ENCODE data around the gene WFS1.

WFS1 gene

DNA sequence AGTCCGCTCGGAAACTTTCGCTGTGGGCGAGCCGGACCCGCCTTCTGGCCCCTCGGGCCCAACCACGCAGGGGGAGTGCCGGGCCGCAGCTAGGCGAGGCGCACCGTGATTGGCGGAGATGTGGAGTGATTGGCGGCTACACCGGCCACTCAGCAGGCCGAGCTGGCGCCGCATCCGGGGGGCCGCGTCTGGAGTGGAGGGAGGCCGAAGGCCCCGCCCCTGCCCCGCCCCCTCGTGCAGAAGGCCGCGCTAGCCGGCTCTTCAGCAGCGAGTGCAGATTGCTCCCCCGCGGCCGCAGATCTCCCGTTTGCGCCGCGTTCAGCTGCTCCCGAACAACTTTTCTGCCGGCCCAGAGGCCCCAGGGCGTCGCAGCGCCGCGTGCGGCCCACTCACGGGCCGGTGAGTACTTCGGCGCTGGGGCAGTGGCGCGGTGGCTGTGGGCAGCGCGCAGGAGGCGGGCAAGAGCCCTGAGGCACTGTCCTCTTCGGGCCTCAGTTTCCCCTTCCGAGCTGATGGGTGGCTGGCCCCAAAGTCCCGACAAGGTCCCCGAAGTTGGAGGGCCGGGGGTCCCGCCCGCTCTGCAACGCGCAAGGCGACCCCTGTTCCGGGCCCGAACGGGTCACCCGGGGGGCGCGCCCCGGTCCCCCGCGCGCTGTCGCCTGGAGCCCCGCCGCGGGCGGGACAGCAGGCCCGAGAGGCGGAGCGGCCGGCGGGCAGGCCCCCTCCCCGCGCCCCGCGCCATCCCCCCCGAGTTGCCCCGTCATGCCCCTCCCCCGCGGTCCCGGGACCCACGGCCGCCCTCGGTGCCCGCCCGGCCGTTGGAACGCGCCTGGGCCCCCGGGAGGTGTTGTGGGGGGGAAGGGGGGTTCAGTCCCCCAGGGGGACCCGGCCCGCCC is at the start of gene WFS1:
Gene WFS1, plus strand, starts transcription at position 235 of the 896 bp plus-strand sequence. CDS start 7,606 bp downstream, outside the sequence.
- DNase-seq (ENCODE audit: low spot score), result peak; percentile 100

DNA sequence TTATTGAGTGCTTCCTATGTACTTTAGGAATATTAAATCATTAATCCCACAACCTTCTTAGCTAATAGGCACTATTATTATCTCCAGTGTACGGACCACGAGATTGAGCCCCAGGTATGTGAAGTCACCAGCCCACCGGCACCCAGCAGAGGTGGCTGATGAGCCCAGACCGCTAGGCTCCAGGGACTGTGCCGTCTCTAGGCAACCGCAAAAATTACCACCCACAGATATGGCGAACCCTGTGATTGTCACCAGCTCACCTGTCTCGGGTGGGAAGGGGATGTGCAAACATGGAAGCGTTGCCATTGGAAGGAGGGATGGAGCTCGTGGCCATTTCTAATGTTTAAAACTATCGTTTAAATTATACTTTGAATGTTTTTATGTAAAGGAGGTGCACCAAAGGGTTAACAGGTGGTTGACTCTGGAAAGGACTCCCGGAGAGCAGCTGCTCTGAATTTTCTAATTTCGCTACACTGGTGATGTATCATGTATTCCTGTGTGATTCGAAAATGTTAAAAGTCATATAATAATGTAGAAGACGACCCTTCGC is 48.3 kb upstream of the WFS1 start:
- no peak for DNase-seq (ENCODE audit: low spot score)

DNA sequence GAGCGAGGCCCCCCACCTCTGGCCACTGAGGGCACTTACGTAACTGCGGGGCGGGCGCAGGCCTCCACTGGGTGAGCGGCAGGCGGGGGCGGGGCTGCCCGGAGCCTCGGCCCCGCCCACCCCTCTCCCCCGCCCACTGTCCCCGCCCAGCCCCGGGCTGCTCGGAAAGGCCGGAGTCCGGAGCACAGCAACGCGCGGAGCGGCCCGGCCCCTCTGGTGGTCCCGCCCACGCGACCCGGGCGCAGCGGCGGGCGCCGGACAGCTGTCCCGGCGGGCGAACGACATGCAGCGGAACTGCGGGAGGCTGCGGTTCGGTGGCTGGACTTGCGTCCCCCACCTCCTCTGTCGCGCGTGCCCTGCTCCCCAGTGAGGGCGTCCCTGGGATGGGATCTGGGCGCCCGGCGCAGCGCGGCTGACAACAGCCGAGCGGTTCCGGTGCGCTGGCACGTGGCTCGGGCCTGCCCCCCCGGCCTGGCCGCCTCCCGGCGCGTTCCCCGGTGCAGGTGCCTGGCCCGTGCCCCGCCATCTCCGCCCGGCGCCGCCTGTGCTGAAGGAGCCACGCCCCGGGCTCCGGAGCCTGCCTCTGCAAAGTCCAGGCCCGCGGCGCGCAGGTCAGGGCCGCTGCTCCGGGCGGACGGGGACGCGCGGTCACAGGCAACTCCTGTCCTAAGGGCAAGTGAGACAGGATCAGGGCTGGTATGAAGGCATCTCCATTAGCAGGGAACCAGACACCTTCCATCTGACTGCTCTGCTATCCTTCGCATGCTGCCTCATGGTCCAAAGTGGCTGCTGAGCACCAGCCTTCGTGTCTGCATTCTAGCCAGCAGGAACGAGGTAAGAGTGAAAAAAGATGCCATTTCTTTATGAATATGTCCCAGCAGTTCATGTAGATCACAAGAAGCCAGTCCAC is 47.5 kb upstream of the WFS1 start:
- no peak for DNase-seq (ENCODE audit: low spot score)

- DNase-seq (ENCODE audit: low spot score), result no peak
These were observed 46.8 kb upstream of the WFS1 start for GRCh38 chr4:6222761-6223292.

GRCh38 chr4:6224735-6225134 is 44.9 kb upstream of the WFS1 start:
- no peak for DNase-seq (ENCODE audit: low spot score)

DNA sequence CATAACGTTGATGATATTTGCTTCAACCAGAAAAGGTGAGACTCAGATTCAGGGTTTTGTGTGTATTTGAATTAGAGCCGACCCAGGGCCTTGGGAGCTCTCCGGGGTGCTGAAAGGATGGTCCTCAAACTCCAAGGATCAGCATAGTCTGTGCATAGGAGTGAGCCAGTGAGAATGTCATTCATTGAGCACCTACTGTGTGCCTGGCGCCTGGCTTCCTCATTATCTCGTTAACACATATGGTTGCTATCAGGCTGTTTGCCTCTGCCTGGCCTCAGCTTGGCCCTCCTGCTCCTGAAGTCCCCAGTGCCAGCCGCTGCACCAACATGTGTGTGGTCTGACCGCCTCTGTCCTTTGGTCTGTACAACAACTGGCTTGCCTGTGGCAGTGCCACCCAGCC is 44.2 kb upstream of the WFS1 start:
- DNase-seq (ENCODE audit: low spot score), result peak; percentile 56

DNA sequence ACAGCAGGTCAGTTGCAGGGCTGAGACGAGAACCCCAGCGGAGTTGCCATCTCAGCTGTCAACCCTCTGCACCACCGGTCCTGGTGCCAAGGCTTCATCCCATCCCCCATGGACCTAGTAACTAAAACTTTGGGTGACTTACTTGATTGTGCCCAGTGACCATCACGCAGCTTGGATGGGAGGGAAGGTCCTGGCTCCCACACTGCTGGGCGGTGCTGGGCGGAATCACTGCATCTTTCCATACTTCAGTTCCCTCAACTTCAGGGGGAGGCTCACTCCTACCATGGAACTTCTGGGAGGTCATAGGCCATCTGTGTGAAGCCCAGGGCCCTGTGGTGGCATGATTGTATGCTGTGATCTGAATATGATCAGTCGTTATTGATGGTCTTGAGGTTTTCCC is 43.1 kb upstream of the WFS1 start:
- no peak for DNase-seq (ENCODE audit: low spot score)

DNA sequence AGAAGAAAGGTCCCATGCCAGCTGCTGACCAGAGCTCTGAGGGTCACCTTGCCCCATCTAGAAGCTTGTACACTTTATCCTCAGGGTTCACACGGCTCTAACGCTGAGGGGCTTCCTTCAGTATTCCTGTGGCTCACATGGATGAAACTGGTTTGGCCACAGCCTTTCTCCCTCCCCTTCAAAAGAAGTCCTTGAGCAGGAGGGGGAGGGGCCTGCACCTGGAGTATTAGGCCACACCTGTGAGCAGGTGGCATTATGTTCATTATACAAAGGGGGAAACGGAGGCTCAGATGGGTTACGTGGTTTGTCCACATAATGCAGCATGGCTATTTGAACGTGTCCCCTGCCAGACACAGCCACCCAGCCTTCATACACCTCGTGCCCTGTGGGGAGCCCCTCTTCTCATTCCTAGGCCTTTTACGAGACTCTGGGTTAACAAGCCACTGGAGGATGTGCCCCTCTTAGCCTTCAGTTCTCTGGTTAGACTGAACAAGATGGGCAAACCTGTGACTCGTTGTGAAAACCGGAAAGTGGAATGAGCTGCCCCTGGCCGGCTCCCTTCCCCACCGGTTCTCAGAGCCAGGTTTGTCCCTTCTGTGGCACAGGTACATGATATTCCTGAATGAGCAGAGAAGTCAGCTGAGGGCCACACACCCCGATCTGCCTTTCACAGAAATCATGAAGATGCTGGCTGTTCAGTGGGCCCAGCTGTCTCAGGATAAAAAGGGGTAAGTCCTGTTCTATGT is 42.1 kb upstream of the WFS1 start:
- no peak for DNase-seq (ENCODE audit: low spot score)

DNA sequence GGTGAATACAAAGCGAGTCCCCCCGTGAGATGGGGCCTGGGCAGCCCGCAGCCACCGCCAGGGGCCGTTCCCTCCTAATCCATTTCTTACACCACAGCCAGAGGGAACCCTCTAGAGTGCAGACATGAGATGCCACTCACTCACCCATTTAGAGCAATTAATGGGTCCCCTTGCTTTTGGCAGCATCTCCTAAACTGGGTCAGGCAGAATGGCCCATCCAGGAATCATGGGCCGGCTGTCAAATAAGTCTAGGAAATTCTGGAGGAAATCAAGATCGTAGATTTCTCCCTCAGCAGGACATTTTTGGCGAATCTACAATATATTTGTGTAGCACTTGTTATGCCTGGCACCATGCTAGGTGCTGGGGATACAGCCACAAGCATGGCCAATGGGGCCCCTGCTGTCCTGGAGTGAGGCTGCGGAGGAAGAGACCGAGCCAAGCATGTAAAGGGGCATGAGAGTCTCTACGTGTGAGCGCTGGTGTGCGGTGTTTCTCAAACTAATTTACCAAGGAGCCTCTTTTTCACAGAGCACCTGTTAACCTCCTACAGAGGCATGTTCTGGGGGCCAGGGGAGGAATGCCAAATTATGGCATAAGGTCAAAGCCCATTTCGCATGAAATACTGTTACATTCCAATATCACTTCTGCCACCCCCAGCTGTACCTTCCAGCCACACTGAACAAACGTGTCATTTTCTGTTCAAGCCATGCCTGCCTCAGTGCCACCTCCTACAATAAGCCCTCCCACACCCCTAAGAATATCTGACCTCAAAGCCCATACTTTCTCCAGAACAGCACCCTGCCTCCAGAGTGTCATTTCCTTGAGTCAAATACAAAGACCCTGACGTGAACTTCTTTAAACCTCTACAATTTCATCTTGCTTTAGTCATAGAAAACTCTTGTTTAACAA is 41.2 kb upstream of the WFS1 start:
- DNase-seq (ENCODE audit: low spot score), result no peak

- no peak for DNase-seq (ENCODE audit: low spot score)
These were observed 40.6 kb upstream of the WFS1 start for GRCh38 chr4:6229095-6229494.

DNA sequence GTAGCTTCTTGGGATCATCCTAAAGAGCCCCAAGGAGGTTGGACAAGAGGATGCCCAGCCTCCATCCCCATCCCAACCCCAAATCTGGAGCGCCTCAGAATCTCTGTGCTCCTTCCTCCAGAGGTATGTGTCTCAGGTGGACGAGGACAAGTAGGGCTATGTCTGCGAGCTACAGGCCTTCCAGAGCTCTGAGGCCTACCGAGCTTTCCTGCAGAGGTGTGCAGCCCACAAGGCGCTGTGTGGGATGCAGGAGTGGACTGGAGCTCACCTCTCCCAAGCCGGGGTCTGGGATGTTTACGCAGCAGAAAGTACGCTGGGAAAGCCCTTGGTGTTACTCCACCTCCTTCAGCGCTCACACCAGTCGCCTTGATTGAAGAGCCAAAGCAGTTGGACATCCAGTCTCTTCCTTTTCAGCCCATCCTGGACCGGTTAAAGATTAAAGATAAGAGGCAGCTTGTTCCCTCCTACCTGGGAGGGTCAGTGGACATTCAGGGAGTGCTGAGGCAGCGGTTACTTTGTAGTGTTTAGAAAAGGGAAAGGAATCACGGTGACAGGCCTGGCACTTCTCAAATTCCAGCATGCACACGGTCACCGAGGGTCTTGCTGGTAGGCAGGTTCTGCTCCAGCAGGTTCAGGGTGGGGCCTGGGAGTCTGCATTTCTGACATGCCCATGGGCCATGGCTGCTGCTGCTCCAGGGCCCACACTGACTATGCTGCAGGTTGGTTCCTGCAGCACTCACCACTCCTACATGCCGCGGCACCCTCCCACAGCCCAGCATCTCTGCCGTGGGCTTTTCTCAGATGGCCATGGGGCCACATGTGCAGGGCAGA is 39.8 kb upstream of the WFS1 start:
- no peak for DNase-seq (ENCODE audit: low spot score)

DNA sequence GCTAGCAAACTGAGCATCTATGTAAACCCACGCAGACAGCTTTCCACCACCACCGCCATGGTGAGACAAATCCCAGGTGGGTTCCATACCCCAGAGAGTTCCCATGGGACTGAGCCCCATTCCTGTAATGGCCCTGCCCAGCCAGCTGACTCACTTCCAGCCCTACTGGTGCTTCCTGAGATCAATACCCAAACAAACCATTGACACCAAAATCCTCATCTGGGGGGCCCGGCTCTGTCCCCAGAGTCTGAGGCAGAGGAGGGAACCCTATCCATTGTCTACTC is 39.2 kb upstream of the WFS1 start:
- no peak for DNase-seq (ENCODE audit: low spot score)

GRCh38 chr4:6230827-6231662 is 38.6 kb upstream of the WFS1 start:
- no peak for DNase-seq (ENCODE audit: low spot score)

- no peak for DNase-seq (ENCODE audit: low spot score)
These were observed 37.9 kb upstream of the WFS1 start for GRCh38 chr4:6231663-6232165.

DNA sequence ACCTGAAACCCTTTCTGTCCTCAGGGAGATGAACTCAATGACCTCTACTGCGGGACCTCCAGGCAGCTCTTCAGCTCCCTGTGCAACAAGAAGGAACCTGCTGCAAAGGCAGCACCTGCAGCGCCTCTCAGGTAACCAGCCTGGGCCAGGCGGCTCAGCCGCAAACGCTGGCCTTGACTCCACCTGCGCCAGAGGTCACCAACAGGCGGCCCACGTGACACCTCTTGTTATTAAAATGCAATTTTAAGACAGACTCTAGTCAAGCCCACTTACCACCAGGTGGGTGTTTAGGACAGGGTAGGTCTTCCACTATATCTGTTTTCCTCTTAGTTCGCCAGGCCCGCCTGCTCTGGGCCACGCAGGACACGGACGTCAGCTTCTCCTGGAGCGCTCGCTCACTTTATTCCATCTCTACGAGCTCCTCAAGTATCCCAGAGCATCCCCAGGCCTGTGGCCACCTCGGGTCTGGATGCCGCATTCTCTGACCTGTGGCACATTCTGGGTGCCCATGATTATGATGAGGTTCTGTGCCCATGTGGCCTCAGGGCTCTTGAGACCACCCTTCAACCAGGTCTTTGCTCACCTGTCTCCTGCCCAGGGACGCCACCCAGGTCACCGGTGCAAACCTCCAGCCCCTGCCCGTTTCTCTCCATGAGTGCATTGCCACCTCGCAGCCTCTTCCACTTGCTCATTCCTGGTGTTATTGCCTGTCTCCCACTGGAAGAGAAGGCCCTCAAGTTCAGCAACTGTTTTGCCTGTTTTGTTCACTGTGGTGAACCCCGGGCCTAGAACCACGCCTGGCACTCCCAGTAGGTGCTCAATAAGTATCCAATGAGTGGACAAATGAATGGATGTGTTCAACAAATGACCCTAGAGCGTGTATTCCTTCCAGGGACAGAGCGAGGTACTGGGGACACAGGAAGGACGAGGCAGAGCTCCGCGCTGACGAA is 36.5 kb upstream of the WFS1 start:
- DNase-seq (ENCODE audit: low spot score), result no peak

DNA sequence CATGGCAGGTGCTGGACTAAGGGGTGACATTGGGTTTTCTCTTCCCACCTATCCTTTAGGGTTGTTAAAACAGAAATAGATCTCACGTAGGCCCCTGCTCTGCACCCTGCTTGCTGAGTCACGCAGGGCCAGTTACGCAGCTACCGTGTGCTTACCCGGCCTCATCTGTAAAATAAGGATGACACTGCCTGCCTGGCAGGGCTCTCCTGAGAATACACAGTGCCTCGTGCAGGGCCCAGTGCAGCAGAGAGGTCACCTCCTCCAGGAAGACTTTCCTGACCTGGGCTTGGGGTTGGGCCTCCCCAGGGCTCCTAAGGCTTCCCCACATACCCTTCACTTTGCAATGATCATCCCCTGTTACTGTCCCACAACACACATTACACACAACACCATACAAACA is 35.7 kb upstream of the WFS1 start:
- no peak for DNase-seq (ENCODE audit: low spot score)

- DNase-seq (ENCODE audit: low spot score), result no peak
These were observed 34.6 kb upstream of the WFS1 start for GRCh38 chr4:6235012-6235411.

Measured in HuH-7.5 (cell line).